Tibial nerve (tissue), 4 donors: ENCODE data around the gene NYNRIN. TPM values are rescaled to one million over a fixed set of nuclear protein-coding genes. Genes with fewer than 3 reads are reported as not detected.
"Not testable (repeated sequence)": the region's sequence is repeated elsewhere in the genome, so short reads cannot be mapped to it uniquely, and the experiment has no call there.

Experiments
- DNase-seq, 2 donors: peaks; one replicate each; pipeline ENCODE4 v3.0.0-alpha.2; 2019; ENCODE audit warnings: low spot score in 2 of 2
- H3K27ac ChIP-seq, 4 donors: fragments of 200-600 bp; sonication (generic) in 3 of 4; one replicate each; pipeline ENCODE4 v1.5.1; 2017 to 2019; ENCODE audit warnings: mild to moderate bottlenecking in 1 of 4
- H3K27me3 ChIP-seq, 2 donors: fragments of 200-600 bp; sonication (generic) in 1 of 2; one replicate each; pipeline versions ENCODE4 v1.5.1 to v1.6.0; 2017 to 2019
- H3K36me3 ChIP-seq, 3 donors: fragments of 200-600 bp; sonication (generic); one replicate each; pipeline ENCODE4 v1.5.1; 2018 to 2019
- H3K4me1 ChIP-seq, 4 donors: fragments of 200-600 bp; sonication (generic) in 3 of 4; one replicate each; pipeline ENCODE4 v1.5.1; 2017 to 2019
- H3K4me3 ChIP-seq, 4 donors: fragments of 200-600 bp; sonication (generic) in 3 of 4; one replicate each; pipeline ENCODE4 v1.5.1; 2017 to 2019; ENCODE audit warnings: mild to moderate bottlenecking in 1 of 4, moderate library complexity in 1 of 4
- H3K9me3 ChIP-seq, 4 donors: fragments of 200-600 bp; sonication (generic) in 3 of 4; one replicate each; pipeline ENCODE4 v1.5.1; 2017 to 2019
- CTCF ChIP-seq, 5 experiments: fragments of 200-600 bp in 3 of 5; fragments of 450-650 bp in 2 of 5; sonication (generic) in 3 of 5; IDR thresholded peaks; one replicate each; pipeline ENCODE4 v1.5.1; 2016 to 2019; ENCODE audit warnings: antibody characterized with exemption in 5 of 5, mild to moderate bottlenecking in 3 of 5, moderate library complexity in 2 of 5
- EP300 ChIP-seq, 2 donors: sonication (generic); formaldehyde crosslinking; IDR thresholded peaks; one replicate each; pipeline ENCODE4 v1.6.1; 2017; ENCODE audit warnings: antibody characterized with exemption in 2 of 2, mild to moderate bottlenecking in 1 of 2
- POLR2A ChIP-seq, 2 donors: fragments of 450-650 bp; IDR thresholded peaks; one replicate each; pipeline ENCODE4 v1.6.1; 2017; ENCODE audit warnings: antibody characterized with exemption in 2 of 2, mild to moderate bottlenecking in 2 of 2, moderate library complexity in 2 of 2
- WGBS, 2 donors: methylation state at CpG; one replicate each; pipeline ENCODE4 v1.1.5; 2018; 5-methylcytosine and 5-hydroxymethylcytosine counted together
- total RNA-seq, 4 donors: library from RNA; depleted of rRNA; stranded (reverse); fragments of >200 nt; gene quantifications; one replicate each; pipeline ENCODE4 v1.1.0, GENCODE V29; 2016

The NYNRIN gene
- 10 to 100 TPM; 17.4 to 24.7 (median 19.4) TPM for total RNA-seq

GRCh38 chr14:24398653-24399446, at the start of gene NYNRIN:
TSS of gene NYNRIN (plus strand) at chr14:24399003. CDS start at chr14:24399247, 244 bp downstream.
- Histone ChIP-seq H3K9me3 (no peaks in the 10 kb centered on the region), H3K4me1 (peaks cover 0 to 63% (median 26%) of the 10 kb centered on the region in 4 donors), H3K27ac (peak within 1 kb of the TSS; percentile 16 to 89 (median 80)), H3K36me3 (no peaks in the 10 kb centered on the region), H3K27me3 (no peaks in the 10 kb centered on the region), H3K4me3 (peak within 1 kb of the TSS; percentile 55 to 88 (median 72))
- DNase-seq, result no peak
- WGBS, 2 donors, result 0 to 2% methylated on average over 28 to 45 of the region's 57 CpGs
- TF ChIP-seq POLR2A (IDR thresholded peaks at IDR 0.05) (no peak), CTCF (IDR thresholded peaks at IDR 0.05) (no peak), EP300 (IDR thresholded peaks at IDR 0.05) (no peak)

GRCh38 chr14:24349742-24350141, 49.1 kb upstream of the NYNRIN start:
- Histone ChIP-seq H3K27ac (no peak overlapping the region), H3K9me3 (no peaks in the 10 kb centered on the region), H3K27me3 (peaks cover 0 to 20% of the 10 kb centered on the region in 2 donors), H3K36me3 (no peaks in the 10 kb centered on the region), H3K4me3 (no peak overlapping the region), H3K4me1 (no peaks in the 10 kb centered on the region)
- TF ChIP-seq CTCF (IDR thresholded peaks at IDR 0.05) (no peak), POLR2A (IDR thresholded peaks at IDR 0.05) (no peak)
- no peak for DNase-seq
- WGBS, 2 donors, result 65 to 66% methylated on average over 5 of the region's 5 CpGs

- Histone ChIP-seq H3K27ac (no peak overlapping the region), H3K4me1 (no peaks in the 10 kb centered on the region), H3K4me3 (no peak overlapping the region), H3K27me3 (peaks cover 0 to 14% of the 10 kb centered on the region in 2 donors), H3K9me3 (no peaks in the 10 kb centered on the region), H3K36me3 (no peaks in the 10 kb centered on the region)
- 11 to 27% methylated on average over 4 of the region's 4 CpGs for WGBS, 2 donors
- DNase-seq, result no peak
- TF ChIP-seq POLR2A (IDR thresholded peaks at IDR 0.05), result no peak
- TF ChIP-seq EP300 (IDR thresholded peaks at IDR 0.05), result no peak
- TF ChIP-seq CTCF (IDR thresholded peaks at IDR 0.05), result no peak
These were observed 47.3 kb upstream of the NYNRIN start for GRCh38 chr14:24351517-24351916.

GRCh38 chr14:24353559-24354481, 45.0 kb upstream of the NYNRIN start:
- TF ChIP-seq EP300 (IDR thresholded peaks at IDR 0.05), result peak in 1 of 2 donors; percentile 18
- TF ChIP-seq CTCF (IDR thresholded peaks at IDR 0.05), result no peak
- H3K27ac ChIP-seq, result peak overlapping the region in 2 of 4 donors; percentile 33 to 48

GRCh38 chr14:24354482-24354825, 44.3 kb upstream of the NYNRIN start:
- H3K27ac ChIP-seq, result peak overlapping the region in 2 of 4 donors; percentile 33 to 48
- not testable (repeated sequence) for H3K4me1 ChIP-seq, DNase-seq, H3K9me3 ChIP-seq, H3K4me3 ChIP-seq, H3K36me3 ChIP-seq
- 84 to 89% methylated on average over 3 of the region's 3 CpGs for WGBS, 2 donors
- H3K27me3 ChIP-seq, result peaks cover 0 to 13% of the 10 kb centered on the region in 2 donors

More at GRCh38 chr14:24353559-24354481, 45.0 kb upstream of the NYNRIN start:
- WGBS, 2 donors, result 68 to 73% methylated on average over 5 of the region's 5 CpGs
- H3K9me3 ChIP-seq, result no peaks in the 10 kb centered on the region
- H3K4me1 ChIP-seq, result no peaks in the 10 kb centered on the region
- DNase-seq, result no peak
- H3K27me3 ChIP-seq, result peaks cover 0 to 13% of the 10 kb centered on the region in 2 donors
- no peaks in the 10 kb centered on the region for H3K36me3 ChIP-seq
- H3K4me3 ChIP-seq, result no peak overlapping the region
